WI38 (cell line): ENCODE results near the gene AIDA.
A peak's percentile ranks its signal among the peaks of the same experiment; 100 is the strongest.

Source experiments
- H3K4me3 ChIP-seq: 2 replicates; pipeline ENCODE4 v1.5.1; 2011; ENCODE audit warnings: low read depth, mild to moderate bottlenecking, control low read depth, low read length
- TF ChIP-seq, protein P1 (sequence below): IDR thresholded peaks from 2 replicates; pipeline ENCODE4 v1.5.1; 2012; ENCODE audit warnings: low read depth, mild to moderate bottlenecking, control low read depth, low read length

AIDA gene

DNA sequence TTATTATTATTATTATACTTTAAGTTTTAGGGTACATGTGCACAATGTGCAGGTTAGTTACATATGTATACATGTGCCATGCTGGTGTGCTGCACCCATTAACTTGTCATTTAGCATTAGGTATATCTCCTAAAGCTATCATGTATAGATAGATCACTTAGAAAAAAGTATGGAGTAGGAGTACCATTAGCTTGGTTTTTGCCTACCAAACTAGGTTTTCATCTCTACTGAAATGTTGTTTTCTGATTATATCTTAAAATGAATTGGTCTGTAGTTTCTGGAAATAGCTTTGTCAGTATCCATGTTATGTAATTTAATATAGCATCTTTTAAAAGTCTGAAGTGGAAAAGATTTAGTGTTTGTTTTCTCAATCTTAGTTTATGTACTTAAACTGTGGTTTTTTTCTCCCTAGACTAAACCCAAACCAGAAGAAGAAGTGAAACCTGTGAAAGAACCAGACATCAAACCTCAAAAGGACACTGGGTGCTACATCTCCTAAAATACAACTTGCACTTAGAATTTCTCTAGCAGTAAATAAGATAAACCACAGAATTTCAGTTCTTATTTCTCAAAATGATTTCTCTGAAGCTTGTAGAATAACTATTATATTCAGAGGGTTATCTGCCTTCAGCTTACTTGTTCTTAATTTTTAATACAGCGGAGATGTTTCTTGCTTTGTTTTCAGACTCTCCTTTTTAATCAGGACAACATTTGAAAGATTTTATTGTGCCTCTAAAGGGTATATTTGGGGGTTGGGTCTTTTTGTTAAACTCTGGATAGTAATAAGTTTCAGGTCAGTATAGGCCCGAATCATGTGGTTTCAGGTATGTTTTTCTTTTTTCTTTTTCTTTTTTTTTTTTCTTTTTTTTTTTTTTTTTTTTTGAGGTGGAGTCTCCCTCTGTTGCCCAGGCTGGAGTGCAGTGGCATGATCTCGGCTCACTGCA is 20.2 kb upstream of the AIDA start:
- H3K4me3 ChIP-seq: no peak overlapping the region
- TF ChIP-seq, protein P1, sequence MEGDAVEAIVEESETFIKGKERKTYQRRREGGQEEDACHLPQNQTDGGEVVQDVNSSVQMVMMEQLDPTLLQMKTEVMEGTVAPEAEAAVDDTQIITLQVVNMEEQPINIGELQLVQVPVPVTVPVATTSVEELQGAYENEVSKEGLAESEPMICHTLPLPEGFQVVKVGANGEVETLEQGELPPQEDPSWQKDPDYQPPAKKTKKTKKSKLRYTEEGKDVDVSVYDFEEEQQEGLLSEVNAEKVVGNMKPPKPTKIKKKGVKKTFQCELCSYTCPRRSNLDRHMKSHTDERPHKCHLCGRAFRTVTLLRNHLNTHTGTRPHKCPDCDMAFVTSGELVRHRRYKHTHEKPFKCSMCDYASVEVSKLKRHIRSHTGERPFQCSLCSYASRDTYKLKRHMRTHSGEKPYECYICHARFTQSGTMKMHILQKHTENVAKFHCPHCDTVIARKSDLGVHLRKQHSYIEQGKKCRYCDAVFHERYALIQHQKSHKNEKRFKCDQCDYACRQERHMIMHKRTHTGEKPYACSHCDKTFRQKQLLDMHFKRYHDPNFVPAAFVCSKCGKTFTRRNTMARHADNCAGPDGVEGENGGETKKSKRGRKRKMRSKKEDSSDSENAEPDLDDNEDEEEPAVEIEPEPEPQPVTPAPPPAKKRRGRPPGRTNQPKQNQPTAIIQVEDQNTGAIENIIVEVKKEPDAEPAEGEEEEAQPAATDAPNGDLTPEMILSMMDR: no peak

DNA sequence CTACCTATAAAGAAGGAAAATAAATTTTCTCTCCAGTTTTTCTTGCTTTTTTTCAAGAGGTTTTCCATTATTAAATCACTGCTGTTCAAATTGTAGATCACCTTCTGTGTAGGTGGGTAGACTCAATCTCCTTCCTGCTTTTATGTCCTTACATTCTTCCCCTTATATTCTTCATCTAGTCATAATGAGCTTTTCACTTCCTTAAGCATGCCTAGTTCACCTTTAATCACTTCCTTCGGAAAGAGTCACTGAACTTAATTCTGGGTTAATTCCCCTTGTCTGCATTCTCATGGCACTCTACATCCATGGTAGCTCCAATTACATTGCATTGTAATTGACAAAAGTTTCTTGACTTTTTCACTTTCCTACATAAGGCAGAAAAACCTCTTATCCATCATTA is 18.6 kb upstream of the AIDA start:
- no peak overlapping the region for H3K4me3 ChIP-seq
- TF ChIP-seq, protein P1: no peak

DNA sequence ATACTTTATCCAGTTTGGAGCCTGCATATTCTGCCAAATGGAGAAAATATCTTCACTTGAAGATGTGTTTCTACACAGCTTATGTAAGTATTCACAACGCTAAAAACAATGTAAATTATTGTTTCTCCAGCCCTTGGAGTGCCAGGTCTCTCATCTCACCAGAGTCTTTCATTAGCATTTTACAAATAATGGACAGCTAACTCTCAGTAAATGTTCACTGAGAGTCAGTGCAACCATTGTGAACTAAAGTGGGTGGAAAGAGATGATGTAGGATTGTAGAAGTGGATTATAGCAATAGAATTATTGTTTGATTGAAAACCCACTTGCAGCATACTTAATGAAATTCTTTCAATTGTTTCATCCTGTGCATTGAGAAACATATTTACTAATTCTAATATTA is 16.5 kb upstream of the AIDA start:
- H3K4me3 ChIP-seq: no peak overlapping the region
- TF ChIP-seq, protein P1: no peak

DNA sequence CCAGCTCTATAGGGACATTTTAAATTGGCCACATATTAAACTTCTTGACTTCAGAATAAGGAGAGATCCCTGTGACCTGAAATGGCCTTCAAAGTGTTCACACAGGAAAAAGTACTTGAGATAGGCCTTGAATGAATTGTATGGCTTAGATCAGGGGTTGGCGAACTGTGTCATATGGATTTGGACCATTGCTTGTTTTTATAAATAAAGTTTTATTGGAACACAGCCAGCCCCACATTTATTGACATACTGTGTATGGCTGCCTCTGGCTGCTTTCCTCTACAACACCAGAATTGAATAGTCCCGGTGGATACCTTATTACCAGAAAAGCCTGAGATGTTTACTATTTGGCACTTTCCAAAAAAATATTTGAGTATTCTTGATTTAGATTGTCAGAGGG is 4.1 kb upstream of the AIDA start:
- H3K4me3 ChIP-seq: no peak overlapping the region
- TF ChIP-seq, protein P1: no peak

DNA sequence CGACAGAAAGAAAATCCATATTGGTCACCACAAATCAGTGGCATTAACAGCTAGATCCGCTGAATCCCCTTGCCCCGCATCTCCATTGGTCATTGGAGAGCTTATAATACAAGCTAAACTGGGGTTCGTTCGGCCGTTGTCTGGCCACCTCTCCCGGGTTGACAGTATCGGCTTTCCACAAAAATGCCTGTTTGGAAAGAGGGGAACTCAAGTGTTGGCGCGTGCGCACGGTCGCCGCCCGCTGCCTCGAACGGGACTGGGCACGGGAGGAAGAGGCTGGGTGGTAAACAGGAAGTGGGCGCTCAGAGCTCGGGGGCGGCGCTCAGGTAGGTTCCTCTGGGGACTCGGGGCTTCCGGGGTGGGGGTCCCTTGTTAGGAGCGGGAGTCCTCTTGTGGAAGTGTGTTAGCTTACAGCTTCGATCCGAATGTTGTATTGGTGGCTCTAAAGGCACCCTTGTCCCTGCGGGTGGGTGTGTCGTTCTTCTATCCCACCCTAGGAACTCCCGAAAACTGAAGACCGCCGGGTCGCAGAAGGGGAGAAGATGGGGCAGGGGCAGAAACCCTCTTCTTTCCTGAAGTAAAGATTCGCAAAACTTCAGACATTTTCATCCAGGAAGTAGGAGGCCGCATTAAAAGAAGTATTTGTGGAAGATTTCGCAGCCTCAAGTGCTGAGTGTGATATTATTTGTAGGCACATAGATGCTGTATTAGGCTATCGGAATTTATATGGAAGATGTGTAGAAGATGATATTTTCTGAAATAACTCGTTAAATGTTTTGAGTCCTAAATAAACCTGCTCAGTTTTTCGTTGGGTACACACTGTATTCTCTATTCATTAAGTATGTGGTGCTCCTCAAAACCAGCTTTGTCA is 1.0 kb upstream of the AIDA start:
- TF ChIP-seq, protein P1: no peak

DNA sequence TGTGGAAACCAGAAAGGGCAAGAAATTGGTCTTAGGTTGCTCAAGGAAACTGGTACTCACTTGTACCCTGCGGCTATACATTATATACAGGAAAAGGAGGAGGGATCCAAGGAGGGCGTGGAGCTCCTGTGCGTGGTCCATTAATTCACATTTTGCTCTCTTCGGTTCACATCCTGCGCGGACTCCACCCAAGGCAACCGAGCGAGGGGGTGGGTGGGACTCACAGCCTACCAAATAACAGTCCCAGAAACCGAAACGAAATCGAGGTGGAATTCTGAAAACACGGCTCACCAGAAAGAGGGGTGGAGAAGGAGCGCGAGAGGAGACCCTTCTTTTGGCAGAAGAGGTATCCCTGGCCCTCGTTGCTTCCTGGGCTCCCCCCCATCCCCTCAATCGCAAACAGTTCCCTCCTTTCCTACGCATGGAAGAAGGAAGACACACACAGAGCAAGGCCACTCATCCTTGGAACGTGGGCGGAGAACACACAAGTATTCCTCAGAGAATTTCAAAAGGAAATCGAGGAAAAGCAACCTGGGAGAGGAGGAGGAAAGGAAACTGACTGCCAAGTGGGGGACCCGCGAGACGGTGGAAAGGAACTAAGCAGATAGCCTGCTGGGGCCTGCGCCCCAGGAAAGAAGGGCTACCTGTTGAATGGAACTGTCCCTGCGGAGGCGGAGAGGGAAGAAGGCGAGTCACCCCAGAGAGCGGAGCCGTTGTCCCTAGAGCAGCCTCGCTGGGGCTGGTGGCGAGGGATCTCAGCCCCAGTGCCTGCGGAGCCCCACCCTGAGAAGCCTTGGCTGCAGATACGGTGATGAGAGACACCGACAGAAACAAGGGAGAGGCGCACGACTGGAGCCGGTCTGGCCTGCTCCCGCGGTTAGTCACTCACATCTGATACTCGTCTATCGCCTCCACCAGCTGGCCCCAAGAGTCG is 705 bp downstream of the AIDA start:
- H3K4me3 ChIP-seq: peak overlapping the region; percentile 99
- TF ChIP-seq, protein P1: no peak

More for the DNA sequence above, 1.0 kb upstream of the AIDA start:
- peak overlapping the region; percentile 99 for H3K4me3 ChIP-seq
